Stimulated activated CD8-positive, alpha-beta memory T cell treated with anti-CD3 and anti-CD28 coated beads, Interleukin-15, amount 100 ng/mL, for 24 hours (primary cell): ENCODE data around the gene ZNF358.
A peak's percentile ranks its signal among the peaks of the same experiment; 100 is the strongest.

Experiments used
- DNase-seq: peaks from one replicate; pipeline ENCODE4 v3.0.0-alpha.2; 2020; ENCODE audit warnings: low read depth

The ZNF358 gene

DNA sequence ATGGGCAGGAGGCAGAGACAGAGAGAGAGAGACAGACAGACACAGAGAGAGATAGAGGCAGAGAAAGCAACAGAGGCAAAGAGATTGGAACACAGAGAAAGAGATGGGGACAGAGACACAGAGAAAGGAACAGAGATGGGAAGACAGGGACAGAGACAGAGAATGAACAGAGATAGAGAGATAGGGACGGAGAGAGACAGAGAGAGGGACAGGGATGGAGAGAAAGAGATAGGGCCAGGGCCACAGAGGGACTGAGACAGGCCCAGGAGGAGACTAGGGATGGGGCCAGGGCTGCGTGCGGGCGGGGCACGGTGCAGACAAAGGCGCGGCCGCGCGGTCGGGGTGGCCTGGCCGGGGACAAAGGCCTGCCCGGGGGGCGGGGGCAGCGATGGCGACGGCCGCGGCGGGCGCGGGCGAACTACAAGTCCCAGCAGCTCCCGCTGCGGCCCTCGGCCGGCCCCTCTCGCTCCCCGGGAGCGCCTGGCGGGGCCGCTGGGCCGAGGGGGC, at the start of gene ZNF358:
TSS of gene ZNF358 (plus strand) at position 459 of the 507 bp plus-strand sequence. CDS start 3,140 bp downstream, outside the sequence.
- DNase-seq = no peak

DNA sequence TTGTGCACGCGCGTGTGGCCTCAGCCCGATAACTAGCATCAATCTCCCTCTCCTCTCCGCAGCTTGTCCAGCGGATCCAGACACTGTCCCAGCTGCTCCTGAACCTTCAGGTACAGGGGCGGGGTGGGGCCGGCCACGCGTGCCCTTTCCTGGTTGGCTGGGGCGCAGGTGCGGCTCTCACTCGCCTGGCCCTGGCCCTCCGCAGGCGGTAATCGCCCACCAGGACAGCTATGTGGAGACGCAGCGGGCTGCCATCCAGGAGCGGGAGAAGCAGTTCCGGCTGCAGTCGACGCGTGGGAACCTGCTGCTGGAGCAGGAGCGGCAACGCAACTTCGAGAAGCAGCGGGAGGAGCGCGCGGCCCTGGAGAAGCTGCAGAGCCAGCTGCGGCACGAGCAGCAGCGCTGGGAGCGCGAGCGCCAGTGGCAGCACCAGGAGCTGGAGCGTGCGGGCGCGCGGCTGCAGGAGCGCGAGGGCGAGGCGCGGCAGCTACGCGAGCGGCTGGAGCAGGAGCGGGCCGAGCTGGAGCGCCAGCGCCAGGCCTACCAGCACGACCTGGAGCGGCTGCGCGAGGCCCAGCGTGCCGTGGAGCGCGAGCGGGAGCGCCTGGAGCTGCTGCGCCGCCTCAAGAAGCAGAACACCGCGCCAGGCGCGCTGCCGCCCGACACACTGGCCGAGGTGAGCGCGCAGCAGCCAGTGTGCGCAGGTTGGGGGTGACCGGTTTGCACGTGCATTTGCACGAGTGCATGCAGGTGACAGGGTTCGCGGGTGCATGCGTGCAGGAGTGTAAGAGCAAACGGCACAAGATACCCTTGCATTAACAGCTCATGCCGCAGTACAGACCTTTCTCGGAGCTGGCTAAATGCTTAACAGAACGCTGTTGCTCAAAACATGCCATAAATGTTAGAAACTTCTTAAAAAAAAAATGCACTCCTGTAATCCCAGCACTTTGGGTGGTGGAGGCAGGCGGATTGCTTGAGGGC, 48.6 kb upstream of the ZNF358 start:
- no peak for DNase-seq

DNA sequence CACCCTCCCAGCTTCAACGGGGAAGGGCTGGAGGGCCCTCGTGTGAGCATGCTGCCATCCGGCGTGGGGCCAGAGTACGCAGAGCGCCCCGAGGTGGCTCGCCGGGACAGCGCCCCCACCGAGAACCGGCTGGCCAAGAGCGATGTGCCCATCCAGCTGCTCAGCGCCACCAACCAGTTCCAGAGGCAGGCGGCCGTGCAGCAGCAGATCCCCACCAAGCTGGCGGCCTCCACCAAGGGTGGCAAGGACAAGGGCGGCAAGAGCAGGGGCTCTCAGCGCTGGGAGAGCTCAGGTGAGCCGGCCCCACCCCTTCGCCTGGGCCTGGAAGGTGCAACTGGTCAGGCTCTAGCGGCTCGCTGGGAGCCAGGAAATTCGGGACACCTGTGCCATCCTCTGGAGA, 47.1 kb upstream of the ZNF358 start:
- no peak for DNase-seq

DNA sequence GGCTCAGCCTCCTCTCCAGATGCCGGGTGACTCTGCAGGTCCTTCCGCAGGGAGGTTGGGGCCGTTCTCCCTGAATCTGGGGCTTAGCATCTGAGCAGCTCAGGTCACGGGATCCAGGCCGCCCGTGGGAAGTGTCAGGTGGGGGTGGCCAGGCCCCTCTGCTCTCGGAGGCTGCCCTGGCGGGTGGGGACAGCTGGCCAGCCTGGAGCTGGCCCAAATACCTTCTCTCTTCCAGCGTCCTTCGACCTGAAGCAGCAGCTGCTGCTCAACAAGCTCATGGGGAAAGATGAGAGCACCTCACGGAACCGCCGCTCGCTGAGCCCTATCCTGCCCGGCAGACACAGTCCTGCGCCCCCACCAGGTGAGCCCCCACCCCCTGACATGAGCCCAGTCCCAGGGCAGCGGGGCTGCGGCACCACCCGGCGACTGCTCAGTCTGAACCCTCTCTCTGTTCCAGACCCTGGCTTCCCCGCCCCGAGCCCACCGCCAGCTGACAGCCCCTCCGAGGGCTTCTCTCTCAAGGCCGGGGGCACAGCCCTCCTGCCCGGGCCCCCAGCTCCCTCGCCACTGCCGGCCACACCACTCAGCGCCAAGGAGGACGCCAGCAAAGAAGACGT, 46.1 kb upstream of the ZNF358 start:
- no peak for DNase-seq

DNA sequence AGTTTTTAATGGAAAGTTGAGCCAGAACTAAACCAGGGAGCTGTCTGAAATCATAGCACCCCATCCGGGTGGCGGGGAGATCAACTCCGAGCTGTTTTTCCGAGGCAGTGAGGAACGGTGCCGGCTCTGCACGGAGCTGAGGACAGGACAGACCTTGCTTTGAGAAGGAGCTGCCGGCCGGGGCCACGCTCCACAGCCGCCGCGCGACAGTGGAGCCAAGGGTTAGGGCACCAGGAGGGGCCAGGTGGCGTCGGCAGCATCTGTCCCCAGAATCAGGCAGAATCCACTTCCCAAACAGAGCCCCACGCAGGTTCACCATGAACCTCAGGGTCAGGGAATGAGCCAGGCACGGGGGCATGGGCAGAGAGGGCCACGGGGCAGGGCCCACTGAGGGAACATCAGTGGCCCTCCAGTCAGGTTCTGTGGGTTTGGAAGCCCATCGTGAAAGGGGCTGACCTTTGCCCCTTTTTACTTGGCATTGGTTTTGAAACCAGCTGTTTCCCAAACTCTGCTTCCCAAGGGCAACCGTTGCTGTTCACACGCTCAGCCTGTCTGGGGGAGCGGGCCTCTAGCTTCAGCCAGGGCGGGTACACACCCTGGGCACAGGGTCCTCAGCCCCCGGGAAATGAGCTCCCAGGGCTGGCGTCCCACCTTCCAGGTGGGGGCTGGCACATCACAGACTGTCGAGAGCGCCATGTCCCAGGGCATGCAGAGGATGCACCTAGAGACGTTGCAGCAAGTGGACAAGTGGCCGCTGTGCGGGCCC, 45.2 kb upstream of the ZNF358 start:
- no peak for DNase-seq

DNA sequence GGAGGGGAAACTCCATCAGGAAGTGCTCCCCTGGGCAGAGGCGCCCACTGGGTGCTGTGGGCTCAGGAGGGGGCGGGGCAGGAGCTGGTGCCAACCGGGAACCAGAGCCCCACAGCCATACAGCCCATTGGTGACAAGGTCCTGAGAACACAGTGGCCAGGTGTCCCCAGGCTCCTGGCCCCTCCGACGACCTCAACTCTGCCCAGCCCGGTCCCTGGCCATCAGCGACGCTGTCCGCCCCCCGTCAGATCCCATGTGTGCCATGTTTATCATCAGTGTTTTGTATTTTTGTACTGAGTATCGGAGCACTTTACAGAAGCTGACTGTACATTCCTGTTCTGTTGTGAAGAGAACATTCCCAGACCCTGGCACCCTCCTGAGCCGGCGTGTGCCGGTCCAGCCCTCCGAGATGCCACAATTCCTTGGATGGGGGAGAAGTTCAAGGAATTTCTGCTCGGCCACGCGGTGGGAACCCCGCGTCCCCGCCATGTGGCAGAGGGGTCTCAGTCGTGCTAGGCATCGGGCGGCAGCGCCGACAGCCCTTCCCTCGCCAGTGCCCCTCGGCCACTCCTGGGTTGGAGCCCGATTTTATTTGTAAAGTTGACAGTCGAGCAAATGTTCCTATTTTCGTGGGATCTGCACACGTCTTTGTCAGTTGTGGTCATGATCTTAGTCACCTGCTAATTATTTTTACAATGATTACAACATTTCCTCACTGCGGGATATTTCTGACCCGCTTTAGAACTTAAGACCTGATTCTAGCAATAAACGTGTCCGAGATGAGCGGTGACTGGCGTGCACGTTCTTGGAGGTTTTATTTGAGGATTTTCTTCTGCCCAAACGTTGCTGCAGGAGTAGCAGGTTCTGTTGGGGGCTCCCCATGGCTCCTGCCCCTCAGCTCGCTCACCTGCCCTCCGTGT, 43.9 kb upstream of the ZNF358 start:
- DNase-seq = no peak

DNA sequence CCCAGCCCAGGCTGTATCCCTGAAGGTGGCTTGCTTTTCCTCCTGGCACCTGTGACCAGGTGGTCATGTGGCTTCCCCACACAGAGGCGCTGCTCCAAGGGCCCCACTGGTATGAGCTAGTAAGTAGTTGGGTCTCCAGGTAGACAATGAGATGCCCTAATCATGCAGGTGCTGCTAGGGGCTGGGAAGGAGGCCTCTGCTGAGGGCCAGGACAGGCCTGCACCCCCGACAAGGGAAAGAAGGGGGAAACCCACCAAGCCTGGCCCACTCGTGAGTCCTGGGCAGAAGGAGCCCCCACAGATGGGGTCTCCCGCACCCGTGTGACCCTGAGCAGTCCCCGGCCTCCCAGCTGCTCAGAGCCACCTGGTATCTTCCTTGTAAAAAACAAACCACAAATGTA, 40.2 kb upstream of the ZNF358 start:
- DNase-seq = no peak

DNA sequence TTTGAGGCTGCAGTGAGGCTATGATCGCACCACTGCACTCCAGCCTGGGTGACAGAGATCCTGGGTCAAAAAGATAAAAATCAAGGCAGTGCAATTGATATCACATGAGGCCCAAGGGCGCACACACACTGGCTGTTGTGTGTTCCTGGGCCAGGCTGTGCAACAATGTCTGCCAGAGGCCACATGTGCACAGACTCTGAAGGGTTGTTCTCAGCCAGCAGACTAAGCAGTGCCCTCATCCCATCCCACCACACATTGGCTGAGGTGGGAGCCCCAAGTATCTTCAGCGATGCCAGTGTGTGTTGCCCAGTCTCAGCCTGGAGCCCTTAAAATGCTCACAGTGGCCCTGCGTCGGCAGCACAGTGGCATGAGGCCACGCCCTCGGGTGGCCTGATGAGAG, 39.7 kb upstream of the ZNF358 start:
- DNase-seq = no peak

DNA sequence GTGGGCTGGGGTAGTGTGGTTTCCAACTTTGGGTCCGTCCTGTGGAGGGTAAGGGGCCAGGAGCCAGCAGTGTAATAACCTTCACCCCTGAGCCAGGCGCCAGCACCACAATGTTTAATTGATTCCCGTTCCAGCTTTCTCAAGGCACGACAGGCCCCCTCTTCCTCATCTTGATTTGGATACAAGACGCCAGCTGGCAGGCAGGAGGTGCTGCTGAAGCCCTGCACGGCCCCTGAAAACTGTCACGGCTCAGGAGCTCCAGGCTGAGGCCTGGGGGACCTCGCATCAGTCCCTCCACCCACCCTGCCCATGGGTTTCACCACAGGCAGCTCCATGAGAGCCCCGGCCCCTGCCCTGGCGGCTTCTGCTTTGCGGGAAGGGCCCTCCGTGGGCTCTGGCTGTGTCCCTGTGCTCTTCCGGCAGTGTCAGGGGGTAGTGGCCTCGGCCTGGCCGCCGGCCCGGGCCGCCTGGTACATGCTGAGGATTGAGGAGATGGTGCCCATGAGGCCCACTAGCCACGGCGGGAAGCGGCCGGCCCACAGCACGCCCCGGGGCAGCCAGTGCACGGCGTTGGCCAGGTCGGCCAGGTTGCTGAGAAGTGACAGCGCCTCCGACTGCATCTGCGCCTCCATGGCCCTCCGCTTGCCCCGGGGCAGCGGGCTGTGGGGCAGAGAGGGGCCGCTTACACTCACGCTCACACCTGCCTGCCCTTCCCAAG, 39.0 kb upstream of the ZNF358 start:
- no peak for DNase-seq

DNA sequence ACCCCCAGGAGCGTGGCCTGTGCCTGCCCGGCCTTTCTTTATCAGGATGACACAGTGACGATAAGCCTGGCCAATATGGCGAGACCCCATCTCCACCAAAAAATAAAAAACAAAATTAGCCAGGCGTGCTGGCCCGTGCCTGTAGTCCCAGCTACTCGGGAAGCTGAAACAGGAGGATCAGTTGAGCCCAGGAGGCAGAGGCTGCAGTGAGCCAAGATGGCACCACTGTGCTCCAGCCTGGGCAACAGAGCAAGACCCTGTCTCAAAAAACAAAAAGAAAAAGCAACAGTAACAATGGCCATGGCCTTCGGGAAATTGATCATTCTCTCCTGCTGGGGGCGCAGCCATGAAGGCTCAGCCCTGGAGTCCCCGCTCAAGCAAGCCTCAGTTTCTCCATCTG, 38.1 kb upstream of the ZNF358 start:
- DNase-seq = no peak

DNA sequence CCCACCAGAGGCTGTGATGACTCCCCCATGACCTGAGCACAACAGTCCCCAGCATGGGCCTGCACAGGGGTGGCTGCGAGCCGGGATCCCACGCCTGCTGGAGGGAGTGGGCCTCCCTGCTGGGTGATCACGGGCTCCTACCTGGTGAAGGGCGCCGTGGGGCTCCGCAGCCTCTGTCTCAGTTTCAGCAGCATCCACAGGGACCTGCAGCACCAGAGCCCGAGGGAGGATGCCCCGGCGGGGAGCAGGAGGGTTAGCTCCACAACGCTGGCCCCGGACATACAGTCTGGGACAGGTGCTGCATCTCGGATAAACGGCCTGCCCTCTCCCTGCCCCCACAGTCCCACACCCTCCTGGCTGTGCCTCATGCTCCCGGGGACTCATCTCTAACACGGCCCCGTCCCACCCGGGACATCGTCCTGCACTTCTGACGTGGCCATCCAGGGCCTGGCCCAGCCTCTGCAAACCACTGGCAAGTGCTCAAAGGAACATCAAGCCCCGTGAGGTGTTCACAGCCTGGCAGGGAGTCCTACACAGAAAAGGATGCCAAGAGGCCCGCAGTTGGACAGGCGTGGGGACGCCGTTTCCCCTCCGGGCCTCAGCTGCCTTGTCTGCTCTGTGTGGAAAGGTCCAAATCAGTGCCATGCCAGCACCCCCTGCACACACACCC, 37.6 kb upstream of the ZNF358 start:
- DNase-seq = no peak

DNA sequence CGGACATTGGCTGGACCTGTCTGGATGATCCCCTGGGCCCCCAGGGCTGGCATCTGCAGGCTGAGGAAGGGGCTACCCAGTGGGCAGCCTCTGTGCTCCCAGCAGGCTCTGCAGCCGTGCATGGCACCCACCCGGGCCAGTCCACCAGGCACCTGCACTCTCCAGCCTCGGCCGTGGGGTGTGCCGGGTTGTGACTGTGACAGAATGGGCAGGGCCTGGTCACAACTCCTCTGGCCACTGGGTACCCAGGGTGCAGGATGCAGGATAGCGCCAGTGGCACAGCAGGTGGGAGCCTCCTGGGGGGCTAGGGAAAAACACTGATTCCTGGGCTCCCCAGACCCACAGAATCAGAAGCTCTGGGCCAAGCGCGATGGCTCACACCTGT, 37.1 kb upstream of the ZNF358 start:
- no peak for DNase-seq

DNA sequence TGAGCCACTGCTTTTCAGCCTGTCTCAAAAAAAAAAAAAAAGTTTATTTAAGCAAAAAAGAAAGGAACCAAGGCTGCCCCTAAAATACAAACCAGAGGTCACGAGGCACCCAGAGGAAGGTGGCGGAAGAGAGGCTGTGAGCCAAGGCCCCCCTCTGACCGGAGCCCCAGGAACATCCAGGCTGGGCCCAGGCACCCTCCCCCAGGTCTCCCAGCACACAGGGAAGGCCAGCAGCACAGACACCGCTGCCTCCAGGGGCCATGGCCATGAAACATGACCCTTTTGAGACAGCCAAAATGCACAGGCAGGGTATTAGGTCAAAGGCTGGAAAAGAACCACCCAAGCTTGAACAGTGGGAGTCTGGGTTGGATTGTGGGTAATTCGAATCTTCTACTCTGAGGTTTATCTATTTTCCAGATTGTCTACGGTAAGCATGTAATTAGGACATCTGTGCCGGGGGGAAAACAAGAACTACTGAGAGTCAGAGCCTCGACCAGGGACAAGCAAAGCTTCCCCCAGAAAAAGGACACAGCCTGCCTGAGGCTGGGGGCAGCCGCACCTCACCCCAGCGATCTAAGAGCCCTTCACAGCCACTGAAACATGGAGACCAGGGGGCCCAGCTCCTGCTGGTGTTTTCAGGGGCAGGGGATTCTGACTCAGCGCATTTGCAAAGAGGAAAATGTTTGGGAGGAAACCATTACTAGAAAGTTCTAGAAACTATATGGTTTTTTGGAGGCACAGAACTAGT, 35.5 kb upstream of the ZNF358 start:
- no peak for DNase-seq

DNA sequence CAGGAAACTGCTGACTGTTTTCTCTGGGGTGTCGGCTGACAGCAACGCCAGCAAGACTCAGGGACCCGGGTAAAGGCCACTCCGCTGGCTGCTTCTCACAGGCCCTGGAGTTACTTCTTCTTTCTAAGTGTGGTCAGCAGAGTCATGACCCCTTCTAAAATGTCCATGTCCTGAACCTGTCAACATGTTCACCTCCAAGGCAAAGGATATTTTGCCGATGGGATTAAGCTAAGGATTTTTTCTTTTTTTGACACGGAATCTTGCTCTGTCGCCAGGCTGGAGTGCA, 35.0 kb upstream of the ZNF358 start:
- DNase-seq = no peak

DNA sequence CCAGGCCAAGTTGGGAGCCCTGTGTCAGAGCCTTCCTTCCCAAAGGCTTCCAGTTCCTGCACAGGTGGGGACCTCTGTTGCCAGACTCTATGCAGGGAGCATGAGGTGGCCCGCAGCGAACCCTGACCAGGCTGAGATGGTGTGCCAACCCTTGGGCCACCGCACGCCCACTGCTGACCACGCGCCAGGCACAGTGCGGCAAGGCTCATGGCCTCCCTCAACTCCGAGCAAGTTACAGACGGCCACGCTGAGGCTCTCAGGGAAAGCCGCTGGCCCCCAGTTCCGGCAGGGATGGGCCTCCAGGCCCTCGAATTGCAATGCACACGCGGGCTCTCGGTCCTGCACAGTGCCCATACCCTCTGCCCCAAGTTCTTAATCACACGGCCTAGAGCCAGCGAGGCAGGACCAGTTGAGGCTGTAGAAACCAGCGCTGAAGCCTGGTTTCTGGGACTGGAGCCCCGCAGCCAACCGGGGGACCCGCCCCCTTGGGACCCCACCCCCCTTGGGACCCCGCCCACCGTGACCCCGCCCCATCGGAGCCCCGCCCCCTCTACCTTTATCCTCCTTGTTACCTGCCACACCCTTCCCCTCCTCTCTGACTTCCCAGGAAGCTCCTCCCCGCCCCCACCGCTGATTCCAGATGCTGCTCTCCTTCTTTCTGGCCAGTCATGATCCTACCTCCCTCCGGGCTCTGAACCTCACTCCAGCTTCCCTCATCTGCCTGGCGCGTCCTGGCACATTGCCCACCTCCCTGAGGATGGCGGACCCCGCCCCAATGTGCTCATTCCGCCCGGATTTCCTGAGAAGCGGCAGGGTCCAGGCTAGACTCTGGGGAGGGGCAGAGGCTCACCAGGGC, 33.1 kb upstream of the ZNF358 start:
- no peak for DNase-seq

DNA sequence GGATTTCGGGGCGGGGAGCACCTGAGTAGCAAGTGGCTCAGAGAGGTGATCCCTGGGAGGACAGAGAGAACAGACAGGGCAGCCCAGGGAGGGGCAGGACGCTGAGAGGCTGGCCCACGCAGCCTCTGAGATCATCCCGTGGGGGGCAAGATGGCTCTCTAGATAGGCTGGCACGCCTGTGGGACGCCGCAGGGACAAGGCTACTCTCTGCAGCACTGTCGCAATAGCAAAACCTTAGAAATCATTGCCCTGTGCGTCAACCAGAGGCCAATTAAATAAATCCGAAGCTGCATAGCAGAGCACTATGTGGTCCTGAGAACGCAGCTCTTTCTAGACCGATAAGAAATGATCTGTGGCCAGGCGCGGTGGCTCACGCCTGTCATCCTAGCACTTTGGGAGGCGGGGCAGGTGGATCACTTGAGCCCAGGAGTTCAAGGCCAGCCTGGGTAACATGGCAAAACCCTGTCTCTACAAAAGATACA, 32.1 kb upstream of the ZNF358 start:
- DNase-seq = no peak

DNA sequence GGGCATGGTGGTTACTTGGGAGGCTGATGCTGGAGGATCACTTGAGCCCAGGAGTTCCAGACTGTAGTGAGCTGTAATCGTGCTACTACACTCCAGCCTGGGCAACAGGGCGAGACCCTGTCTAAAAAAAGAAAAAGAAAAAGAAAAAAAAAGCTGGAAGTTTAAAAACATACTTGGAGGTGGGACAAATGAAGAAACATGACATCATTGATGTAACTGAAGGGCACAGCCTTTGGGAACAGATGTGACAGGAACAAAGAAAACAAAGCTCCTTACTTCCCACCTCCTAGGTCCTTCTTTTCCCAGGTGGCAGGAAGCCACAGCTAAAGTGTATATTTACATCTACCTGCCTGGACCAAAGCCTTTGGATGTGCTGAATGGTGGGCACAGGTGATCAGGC, 29.0 kb upstream of the ZNF358 start:
- no peak for DNase-seq

DNA sequence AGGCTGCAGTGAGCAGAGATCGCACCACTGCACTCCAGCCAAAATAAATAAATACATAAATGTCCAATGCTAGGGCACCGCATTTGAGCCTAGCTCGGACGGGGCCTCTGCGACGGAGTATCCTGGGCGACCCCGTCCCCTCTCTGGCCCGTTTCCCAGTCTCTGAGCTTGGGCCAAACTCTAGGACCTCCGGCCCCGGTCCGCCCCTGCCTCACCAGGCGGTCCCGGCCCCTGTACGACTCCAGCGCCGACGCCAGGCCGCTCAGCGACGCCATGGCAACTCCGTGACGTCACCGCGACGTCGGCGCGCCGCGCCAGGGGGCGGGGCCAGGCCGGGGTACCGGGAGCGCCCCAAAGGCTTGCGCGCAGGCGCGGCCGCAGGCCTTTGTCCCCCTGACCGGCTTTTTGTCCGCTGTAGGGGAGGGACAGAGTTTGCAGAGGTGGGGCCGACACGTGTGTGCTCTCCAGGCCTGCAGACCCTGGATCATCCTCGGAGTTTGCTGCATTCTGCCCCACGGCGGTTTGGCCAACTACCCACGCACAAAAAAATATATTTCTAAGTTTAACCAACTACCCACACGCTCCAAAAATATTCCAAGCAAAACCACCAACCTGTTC, 27.1 kb upstream of the ZNF358 start, which contains the start of gene PEX11G:
TSS of gene PEX11G (minus strand) at position 300 of the 618 bp plus-strand sequence. CDS start at position 275, 25 bp downstream.
- DNase-seq = peak; percentile 96
